D721Med (cell line): ENCODE measurements around the gene RBMS2.
"Not testable (repeated sequence)": the region's sequence is repeated elsewhere in the genome, so short reads cannot be mapped to it uniquely, and the experiment has no call there.

ENCODE experiments used
- DNase-seq: peaks from one replicate; pipeline ENCODE4 v3.0.0; 2011; ENCODE audit warnings: low spot score; ENCODE audit not compliant: insufficient read length
- FAIRE-seq: peaks from 2 replicates; lab custom pipeline; 2011; peaks lifted over from hg19 to GRCh38; lab: Jason Lieb, UNC
- TF ChIP-seq, protein P1 (sequence below): IDR thresholded peaks from 2 replicates; pipeline ENCODE4 v1.5.1; 2012; ENCODE audit warnings: mild to moderate bottlenecking, control low read depth; ENCODE audit not compliant: insufficient read depth; ENCODE audit errors: missing control alignments

Gene RBMS2

DNA sequence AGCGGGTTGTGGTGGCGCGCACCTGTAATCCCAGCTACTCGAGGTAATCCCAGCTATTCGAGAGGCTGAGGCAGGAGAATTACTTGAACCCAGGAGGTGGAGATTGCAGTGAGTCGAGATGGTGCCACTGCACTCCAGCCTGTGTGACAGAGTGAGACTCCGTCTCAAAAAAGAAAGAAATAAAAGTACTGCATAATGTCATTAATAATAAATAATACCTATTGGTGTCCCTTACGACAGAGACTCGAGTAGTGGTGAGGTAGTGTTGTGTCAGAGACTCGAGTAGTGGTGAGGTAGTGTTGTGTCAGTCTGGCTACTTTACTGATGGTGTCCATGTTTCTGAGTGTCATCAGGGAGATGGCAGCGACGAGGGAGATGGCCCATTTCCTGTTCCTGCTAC is 34.9 kb upstream of the RBMS2 start:
- TF ChIP-seq, protein P1, sequence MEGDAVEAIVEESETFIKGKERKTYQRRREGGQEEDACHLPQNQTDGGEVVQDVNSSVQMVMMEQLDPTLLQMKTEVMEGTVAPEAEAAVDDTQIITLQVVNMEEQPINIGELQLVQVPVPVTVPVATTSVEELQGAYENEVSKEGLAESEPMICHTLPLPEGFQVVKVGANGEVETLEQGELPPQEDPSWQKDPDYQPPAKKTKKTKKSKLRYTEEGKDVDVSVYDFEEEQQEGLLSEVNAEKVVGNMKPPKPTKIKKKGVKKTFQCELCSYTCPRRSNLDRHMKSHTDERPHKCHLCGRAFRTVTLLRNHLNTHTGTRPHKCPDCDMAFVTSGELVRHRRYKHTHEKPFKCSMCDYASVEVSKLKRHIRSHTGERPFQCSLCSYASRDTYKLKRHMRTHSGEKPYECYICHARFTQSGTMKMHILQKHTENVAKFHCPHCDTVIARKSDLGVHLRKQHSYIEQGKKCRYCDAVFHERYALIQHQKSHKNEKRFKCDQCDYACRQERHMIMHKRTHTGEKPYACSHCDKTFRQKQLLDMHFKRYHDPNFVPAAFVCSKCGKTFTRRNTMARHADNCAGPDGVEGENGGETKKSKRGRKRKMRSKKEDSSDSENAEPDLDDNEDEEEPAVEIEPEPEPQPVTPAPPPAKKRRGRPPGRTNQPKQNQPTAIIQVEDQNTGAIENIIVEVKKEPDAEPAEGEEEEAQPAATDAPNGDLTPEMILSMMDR, result no peak
- DNase-seq (no peak), FAIRE-seq (no peak)

- FAIRE-seq (no peak), DNase-seq (no peak)
- TF ChIP-seq, protein P1, result no peak
These were observed 34.1 kb upstream of the RBMS2 start for GRCh38 chr12:56487448-56488040.

DNA sequence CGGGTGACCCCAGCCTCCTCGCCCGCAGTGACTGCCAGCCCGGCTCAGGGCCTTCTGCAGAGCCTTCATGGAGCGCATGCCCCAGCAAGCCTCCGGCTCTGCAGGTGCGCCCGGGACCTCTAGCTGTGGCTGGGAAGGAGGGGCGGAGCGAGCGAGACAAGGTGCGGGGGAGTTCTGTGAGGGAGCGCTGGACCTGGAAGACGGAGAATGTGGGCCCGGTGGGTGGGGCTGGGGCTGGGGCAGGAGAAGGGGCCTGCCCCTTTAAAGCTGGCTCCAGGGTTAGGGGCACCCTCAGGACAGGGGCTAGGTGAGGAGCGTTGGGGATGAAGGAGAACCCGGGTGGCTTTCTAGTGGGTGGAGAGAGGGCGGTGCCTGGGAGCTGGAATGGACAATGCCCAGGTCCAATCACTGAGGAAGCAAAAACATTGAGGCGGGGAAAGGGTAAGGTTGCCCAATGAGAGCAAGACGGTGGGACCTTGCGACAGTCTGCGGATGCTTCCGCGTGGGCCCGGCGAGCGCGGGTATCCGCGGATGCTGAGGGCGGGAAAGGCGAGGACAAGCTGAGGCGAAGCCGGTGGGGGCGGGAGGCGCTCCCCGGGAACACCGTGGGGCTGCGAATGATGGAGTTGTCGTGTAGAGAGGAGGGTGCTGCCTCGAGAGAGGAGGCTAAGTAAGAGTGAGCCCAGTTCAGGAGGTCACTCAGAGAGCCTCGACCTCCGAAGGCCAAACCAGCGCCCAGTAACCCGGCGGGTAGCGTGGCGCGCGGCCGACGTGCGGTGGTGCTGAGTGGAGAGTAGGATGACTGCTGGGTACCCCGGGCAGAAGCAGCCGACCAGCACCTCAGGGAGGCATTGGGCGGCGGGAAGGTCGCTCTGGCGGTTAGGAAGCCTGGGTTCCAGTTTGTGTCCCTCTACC is 33.3 kb upstream of the RBMS2 start, which contains the start of gene GLS2:
GLS2 (minus strand) TSS at position 121 of the 915 bp plus-strand sequence; CDS start at position 78, 43 bp downstream.
- no peak for FAIRE-seq
- TF ChIP-seq, protein P1, result no peak
- DNase-seq, result no peak

DNA sequence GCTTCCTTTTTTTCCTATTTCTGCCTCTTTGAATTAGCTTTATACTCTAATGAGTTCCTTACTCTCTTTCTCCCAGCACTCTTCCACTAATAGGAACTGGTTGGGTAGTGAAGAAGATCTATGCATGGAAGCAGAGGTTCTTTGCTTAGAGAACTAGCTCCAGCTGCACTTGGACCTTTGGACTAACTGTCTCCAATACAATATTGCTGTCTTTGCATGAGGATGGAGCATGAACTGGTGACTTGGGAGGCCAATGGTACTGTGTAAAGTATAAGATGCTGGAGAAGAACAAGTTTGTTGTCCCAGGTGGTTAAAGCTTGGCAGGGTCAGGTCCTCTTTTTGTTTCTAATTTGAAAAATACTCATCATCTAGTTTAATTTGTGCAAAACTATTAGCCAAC is 31.3 kb upstream of the RBMS2 start:
- no peak for DNase-seq
- TF ChIP-seq, protein P1, result no peak
- no peak for FAIRE-seq

DNA sequence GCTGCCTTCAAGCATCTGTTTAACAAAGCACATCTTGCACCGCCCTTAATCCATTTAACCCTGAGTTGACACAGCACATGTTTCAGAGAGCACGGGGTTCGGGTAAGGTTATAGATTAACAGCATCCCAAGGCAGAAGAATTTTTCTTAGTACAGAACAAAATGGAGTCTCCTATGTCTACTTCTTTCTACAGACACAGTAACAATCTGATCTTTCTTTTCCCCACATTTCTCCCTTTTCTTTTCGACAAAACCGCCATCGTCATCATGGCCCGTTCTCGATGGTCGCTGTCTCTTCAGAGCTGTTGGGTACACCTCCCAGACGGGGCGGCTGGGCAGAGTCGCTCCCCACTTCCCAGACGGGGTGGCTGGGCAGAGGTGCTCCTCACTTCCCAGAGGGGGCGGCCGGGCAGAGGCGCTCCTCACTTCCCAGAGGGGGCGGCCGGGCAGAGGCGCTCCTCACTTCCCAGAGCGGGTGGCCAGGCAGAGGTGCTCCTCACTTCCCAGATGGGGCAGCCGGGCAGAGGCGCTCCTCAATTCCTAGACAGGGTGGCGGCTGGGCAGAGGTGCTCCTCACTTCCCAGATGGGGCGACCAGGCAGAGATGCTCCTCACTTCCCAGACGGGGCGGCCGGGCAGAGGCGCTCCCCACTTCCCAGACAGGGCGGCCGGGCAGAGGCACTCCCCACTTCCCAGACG is 28.1 kb upstream of the RBMS2 start:
- not testable (repeated sequence) for FAIRE-seq, DNase-seq

DNA sequence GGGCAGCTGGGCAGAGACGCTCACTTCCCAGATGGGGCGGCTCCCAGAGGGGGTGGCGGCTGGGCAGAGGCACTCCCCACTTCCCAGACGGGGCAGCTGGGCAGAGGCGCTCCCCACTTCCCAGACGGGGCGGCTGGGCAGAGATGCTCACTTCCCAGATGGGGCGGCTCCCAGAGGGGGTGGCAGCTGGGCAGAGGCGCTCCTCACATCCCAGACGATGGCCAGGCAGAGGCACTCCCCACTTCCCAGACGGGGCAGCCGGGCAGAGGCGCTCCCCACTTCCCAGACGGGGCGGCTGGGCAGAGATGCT is 27.6 kb upstream of the RBMS2 start:
- not testable (repeated sequence) for DNase-seq, FAIRE-seq

DNA sequence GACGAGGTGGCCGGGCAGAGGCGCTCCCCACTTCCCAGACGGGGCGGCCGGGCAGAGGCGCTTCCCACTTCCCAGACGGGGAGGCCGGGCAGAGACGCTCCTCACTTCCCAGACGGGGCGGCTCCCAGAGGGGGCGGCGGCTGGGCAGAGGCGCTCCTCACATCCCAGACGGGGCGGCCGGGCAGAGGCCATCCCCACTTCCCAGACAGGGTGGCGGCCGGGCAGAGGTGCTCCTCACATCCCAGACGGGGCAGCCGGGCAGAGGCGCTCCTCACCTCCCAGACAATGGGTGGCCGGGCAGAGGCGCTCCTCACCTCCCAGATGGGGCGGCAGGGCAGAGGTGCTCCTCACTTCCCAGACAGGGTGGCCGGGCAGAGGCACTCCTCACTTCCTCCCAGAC is 27.1 kb upstream of the RBMS2 start:
- FAIRE-seq, DNase-seq: not testable (repeated sequence)

DNA sequence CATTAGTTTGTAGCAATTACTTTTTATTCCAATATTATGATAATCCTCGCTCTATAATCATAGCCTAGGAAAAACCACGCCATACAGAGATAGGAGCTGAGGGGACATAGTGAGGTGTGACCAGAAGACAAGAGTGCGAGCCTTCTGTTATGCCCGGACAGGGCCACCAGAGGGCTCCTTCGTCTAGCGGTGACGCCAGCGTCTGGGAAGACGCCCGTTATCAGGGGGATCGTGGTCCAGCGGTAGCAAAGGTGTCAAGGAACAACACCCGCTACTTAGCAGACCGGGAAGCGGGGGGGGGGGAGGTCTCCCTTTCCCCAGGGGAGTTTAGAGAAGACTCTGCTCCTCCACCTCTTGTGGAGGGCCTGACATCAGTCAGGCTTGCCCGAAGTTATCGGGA is 24.9 kb upstream of the RBMS2 start:
- not testable (repeated sequence) for FAIRE-seq, DNase-seq
- TF ChIP-seq, protein P1, result peak; percentile 41

DNA sequence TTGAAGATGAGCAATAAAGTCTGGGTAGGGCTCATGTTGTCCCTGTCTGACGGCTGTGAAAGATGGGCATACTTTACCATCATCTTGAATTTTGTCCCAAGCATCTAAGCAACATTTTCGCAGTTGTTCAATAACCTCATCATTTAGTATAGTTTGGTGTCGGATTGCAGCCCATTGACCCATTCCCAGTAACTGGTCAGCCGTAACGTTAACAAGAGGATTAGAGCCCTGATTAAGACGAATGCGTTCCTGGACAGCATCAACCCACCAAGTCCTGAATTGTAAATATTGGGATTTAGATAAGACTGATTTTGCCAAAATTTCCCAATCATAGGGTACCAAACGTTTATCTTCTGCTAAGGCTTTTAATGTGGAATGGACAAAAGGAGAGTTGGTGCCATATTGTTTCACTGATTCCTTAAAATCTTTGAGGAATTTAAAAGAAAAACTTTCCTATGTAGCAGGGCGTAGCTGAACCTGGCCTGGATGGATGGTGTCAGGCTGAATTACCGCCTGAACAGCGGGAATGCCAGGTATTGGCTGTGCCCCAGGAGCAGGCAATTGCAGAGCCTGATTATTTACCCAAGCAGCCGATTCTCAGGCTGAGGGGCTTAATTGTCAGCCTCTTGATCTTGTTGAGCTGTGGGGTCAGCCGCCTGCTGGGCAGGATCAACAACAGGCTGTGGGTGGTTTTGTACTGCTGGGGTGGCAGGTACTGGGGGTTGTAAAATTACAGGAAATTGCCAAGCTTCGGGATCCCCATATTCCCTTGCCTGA is 23.3 kb upstream of the RBMS2 start:
- not testable (repeated sequence) for DNase-seq, FAIRE-seq

GRCh38 chr12:56499452-56499851 is 22.2 kb upstream of the RBMS2 start:
- not testable (repeated sequence) for FAIRE-seq

DNA sequence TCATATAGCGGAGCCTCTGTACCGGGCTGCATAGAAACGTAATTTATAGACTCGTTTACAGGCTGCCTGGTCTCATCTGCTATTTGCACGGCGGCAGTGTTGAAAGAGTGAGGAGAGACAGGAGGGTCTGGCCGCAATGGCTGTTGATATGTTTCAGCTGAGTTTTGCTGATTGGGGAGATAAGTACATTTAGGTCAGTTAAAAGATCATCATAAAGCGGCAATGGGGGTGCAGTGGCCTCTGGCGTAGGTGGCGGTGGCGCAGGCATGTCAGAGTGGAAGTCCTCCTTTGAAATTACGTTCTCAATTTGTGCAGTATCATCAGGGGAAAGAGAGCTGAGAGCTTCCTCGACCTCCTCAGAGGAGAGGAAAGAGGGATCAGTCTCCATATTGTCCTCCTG is 21.7 kb upstream of the RBMS2 start:
- DNase-seq, FAIRE-seq: not testable (repeated sequence)

More at GRCh38 chr12:56499452-56499851, 22.2 kb upstream of the RBMS2 start:
- DNase-seq, result not testable (repeated sequence)
